ENCODE results near the gene APOC4.
A peak's percentile ranks its signal among the peaks of the same experiment; 100 is the strongest.

APOC4 gene

GRCh38 chr19:44987148-44987675 lies 45.2 kb downstream of the APOC4 start:
- no peak for DNase-seq (ENCODE audit: extremely low spot score)
- TF ChIP-seq ZNF384 (IDR thresholded peaks at IDR 0.05) (no peak), L3MBTL2 (conservative IDR thresholded peaks at IDR 0.05) (no peak), FOXA1 (IDR thresholded peaks at IDR 0.05) (no peak), SUZ12 (IDR thresholded peaks at IDR 0.05) (no peak), CTBP1 (IDR thresholded peaks at IDR 0.05; ENCODE audit: borderline replicate concordance) (no peak), FOXK2 (IDR thresholded peaks at IDR 0.05) (no peak), HDGF (IDR thresholded peaks at IDR 0.05; ENCODE audit: borderline replicate concordance) (no peak), ARNT (IDR thresholded peaks at IDR 0.05) (no peak)
- ChIA-PET POLR2A (interaction anchor here (0.7 kb wide), 1 partner anchor 30 kb away, joined by 3 read pairs; no protein-coding TSS in a partner anchor), CTCF (no interaction called here)

GRCh38 chr19:44988273-44988672 lies 46.2 kb downstream of the APOC4 start:
- CTCF ChIA-PET: interaction anchor here (0.8 kb wide), 1 partner anchor 84 kb away, joined by 5 read pairs; no protein-coding TSS in a partner anchor
- POLR2A ChIA-PET: no interaction called here
- TF ChIP-seq ZNF384 (IDR thresholded peaks at IDR 0.05): no peak
- no peak for TF ChIP-seq SP1 (IDR thresholded peaks at IDR 0.05)
- no peak for TF ChIP-seq NFRKB (IDR thresholded peaks at IDR 0.05)
- no peak for TF ChIP-seq BHLHE40 (IDR thresholded peaks at IDR 0.05; ENCODE audit: borderline replicate concordance)
- no peak for TF ChIP-seq ELF4 (IDR thresholded peaks at IDR 0.05)
- no peak for DNase-seq (ENCODE audit: extremely low spot score)

DNA sequence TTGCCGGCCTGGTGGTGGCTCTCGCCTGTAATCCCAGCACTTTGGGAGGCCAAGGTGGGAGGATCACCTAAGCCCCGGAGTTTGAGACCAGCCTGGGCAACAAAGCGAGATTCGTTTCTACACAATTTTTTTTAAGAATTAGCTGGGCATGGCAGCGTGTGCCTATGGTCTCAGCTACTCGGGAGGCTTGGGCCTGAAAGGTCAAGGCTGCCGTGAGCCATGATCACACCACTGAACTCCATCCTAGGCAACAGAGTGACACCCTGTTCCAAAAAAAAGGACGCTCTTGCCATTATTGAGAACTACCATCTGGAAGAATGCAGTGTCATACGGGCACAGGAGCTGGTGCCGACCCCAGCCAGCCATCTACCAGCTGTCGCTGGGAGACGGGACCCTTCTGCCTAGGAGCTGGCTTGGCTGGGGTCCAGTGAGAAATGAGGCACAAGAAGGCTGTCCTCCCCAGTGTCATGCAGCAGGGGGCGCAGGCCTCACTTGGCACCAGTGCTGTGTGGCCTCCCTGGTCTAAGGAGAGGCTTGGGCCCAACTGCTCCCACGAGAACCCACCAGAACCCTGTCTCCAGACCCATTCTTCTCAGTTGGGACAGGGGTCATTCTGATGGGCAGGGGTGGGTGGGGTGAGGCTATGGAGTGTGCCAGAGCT lies 47.0 kb downstream of the APOC4 start:
- ChIA-PET POLR2A (no interaction called here), CTCF (interaction anchor here (0.6 to 1.2 kb wide), 3 partner anchors 37 to 85 kb away, joined by 3 to 5 read pairs (median 5); no protein-coding TSS in a partner anchor)
- TF ChIP-seq SUZ12 (IDR thresholded peaks at IDR 0.05) (no peak), HDGF (IDR thresholded peaks at IDR 0.05; ENCODE audit: borderline replicate concordance) (no peak), LEF1 (IDR thresholded peaks at IDR 0.05; ENCODE audit: borderline replicate concordance) (no peak), ARNT (IDR thresholded peaks at IDR 0.05) (no peak), ELF4 (IDR thresholded peaks at IDR 0.05) (no peak), ZNF384 (IDR thresholded peaks at IDR 0.05) (no peak), NFRKB (IDR thresholded peaks at IDR 0.05) (no peak), FOXA1 (IDR thresholded peaks at IDR 0.05) (no peak), L3MBTL2 (conservative IDR thresholded peaks at IDR 0.05) (no peak), BHLHE40 (IDR thresholded peaks at IDR 0.05; ENCODE audit: borderline replicate concordance) (no peak), FOXK2 (IDR thresholded peaks at IDR 0.05) (no peak), CTBP1 (IDR thresholded peaks at IDR 0.05; ENCODE audit: borderline replicate concordance) (no peak), TARDBP (IDR thresholded peaks at IDR 0.05) (no peak), FOXM1 (IDR thresholded peaks at IDR 0.05; ENCODE audit: borderline replicate concordance) (no peak), SP1 (IDR thresholded peaks at IDR 0.05) (no peak)
- TF ChIP-seq, protein P1, sequence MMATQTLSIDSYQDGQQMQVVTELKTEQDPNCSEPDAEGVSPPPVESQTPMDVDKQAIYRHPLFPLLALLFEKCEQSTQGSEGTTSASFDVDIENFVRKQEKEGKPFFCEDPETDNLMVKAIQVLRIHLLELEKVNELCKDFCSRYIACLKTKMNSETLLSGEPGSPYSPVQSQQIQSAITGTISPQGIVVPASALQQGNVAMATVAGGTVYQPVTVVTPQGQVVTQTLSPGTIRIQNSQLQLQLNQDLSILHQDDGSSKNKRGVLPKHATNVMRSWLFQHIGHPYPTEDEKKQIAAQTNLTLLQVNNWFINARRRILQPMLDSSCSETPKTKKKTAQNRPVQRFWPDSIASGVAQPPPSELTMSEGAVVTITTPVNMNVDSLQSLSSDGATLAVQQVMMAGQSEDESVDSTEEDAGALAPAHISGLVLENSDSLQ (IDR thresholded peaks at IDR 0.05): no peak
- peak; percentile 74 for DNase-seq (ENCODE audit: extremely low spot score)

DNA sequence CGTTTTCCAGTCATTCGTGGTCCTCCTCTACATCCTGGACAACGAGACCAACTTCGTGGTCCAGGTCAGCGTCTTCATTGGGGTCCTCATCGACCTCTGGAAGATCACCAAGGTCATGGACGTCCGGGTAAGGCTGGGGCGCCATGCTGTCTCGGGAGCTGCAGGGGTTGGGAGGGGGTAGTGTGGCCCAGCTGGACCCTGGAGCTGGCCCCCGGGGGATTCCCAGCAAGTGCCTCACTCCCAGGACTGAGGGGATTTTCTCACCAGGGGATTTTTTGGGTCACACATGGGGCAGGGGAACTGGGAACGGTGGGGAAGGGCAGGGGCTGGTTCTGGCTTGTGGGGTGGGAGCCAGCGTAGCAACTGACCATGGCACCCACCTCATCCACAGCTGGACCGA lies 48.4 kb downstream of the APOC4 start:
- TF ChIP-seq HDGF (IDR thresholded peaks at IDR 0.05; ENCODE audit: borderline replicate concordance) (no peak), ZNF384 (IDR thresholded peaks at IDR 0.05) (no peak)
- TF ChIP-seq, protein P1 (IDR thresholded peaks at IDR 0.05): no peak
- DNase-seq (ENCODE audit: extremely low spot score): no peak
- CTCF ChIA-PET: interaction anchor here (0.5 kb wide), 1 partner anchor 10 kb away, joined by 3 read pairs; no protein-coding TSS in a partner anchor
- POLR2A ChIA-PET: no interaction called here

DNA sequence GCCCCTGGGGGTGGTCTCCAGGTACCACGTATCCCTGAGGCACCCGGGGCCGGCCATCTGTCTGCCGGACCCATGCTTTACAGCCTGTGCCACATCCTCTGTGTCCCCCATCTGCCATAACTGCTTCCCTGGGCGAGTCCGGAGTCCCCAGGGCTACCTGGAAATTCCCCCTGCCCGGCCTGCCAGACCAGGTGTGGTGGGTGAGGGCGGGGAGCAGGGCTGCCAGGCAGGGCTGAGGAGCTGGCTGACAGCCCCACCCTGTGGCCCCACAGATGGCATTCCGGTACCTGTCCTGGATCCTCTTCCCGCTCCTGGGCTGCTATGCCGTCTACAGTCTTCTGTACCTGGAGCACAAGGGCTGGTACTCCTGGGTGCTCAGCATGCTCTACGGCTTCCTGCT lies 48.9 kb downstream of the APOC4 start:
- CTCF ChIA-PET: no interaction called here
- POLR2A ChIA-PET: no interaction called here

More for the DNA sequence above, 48.9 kb downstream of the APOC4 start:
- DNase-seq (ENCODE audit: extremely low spot score): no peak
- no peak for TF ChIP-seq HDGF (IDR thresholded peaks at IDR 0.05; ENCODE audit: borderline replicate concordance)
- TF ChIP-seq TARDBP (IDR thresholded peaks at IDR 0.05): no peak
- no peak for TF ChIP-seq FOXM1 (IDR thresholded peaks at IDR 0.05; ENCODE audit: borderline replicate concordance)
- TF ChIP-seq, protein P1 (IDR thresholded peaks at IDR 0.05): no peak
- no peak for TF ChIP-seq ELF4 (IDR thresholded peaks at IDR 0.05)
- no peak for TF ChIP-seq NFRKB (IDR thresholded peaks at IDR 0.05)
- TF ChIP-seq CTBP1 (IDR thresholded peaks at IDR 0.05; ENCODE audit: borderline replicate concordance): no peak
- no peak for TF ChIP-seq FOXA1 (IDR thresholded peaks at IDR 0.05)
- no peak for TF ChIP-seq SUZ12 (IDR thresholded peaks at IDR 0.05)
- TF ChIP-seq L3MBTL2 (conservative IDR thresholded peaks at IDR 0.05): no peak
- no peak for TF ChIP-seq FOXK2 (IDR thresholded peaks at IDR 0.05)
- TF ChIP-seq ZNF384 (IDR thresholded peaks at IDR 0.05): no peak
- no peak for TF ChIP-seq ARNT (IDR thresholded peaks at IDR 0.05)
- no peak for TF ChIP-seq LEF1 (IDR thresholded peaks at IDR 0.05; ENCODE audit: borderline replicate concordance)
- TF ChIP-seq SP1 (IDR thresholded peaks at IDR 0.05): no peak
- no peak for TF ChIP-seq BHLHE40 (IDR thresholded peaks at IDR 0.05; ENCODE audit: borderline replicate concordance)

Measured in HEK293T (cell line).